Measurements from ENCODE around the gene ALPL.

DNA sequence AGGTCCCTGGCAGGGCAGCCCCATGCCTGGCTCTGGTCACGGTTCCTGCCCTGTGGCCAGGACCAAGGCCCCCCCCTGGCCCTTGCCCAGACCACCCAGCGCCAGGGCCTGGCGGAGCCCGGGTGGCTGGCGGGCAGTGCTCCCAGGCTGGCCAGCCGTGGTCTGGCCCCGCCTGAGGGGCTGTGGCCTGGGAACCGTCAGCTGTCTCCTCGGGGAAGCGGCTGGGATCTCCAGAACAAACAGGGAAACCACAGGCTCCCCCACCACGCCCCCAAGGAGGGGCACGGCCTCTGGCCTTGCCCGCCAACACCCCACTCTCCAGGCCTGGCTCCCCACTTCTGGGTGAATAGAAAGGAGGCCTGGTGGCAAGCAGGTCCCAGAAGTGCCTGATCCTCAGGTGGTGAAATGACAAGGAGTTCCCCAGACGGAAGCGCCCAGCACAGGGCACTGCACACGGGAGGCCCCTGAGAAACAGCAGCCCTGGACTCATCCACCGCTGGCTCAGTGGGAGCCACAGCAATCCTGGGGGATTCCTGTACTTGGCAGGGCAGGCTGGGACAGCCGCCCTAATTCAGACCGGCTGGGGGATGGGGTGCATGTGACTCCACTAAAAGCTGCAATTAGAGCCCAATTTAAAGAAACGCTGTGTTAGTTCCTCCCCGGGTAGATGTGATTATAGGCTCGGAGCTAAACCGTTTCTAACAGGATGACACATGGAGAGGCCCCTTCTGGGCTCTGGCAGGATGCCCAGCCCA is 81.1 kb downstream of the ALPL start:
- TF ChIP-seq, protein P1, sequence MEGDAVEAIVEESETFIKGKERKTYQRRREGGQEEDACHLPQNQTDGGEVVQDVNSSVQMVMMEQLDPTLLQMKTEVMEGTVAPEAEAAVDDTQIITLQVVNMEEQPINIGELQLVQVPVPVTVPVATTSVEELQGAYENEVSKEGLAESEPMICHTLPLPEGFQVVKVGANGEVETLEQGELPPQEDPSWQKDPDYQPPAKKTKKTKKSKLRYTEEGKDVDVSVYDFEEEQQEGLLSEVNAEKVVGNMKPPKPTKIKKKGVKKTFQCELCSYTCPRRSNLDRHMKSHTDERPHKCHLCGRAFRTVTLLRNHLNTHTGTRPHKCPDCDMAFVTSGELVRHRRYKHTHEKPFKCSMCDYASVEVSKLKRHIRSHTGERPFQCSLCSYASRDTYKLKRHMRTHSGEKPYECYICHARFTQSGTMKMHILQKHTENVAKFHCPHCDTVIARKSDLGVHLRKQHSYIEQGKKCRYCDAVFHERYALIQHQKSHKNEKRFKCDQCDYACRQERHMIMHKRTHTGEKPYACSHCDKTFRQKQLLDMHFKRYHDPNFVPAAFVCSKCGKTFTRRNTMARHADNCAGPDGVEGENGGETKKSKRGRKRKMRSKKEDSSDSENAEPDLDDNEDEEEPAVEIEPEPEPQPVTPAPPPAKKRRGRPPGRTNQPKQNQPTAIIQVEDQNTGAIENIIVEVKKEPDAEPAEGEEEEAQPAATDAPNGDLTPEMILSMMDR (IDR thresholded peaks at IDR 0.05) = no peak
- TF ChIP-seq ELK1 (IDR thresholded peaks at IDR 0.05; ENCODE audit: low read depth, low read length) = no peak
- TF ChIP-seq RAD21 (conservative IDR thresholded peaks at IDR 0.05 in 1 of 2, IDR thresholded peaks at IDR 0.05 in 1 of 2) = no peak
- no peak for TF ChIP-seq POLR2AphosphoS2 (conservative IDR thresholded peaks at IDR 0.05; ENCODE audit: low read length)
- TF ChIP-seq, protein P2, sequence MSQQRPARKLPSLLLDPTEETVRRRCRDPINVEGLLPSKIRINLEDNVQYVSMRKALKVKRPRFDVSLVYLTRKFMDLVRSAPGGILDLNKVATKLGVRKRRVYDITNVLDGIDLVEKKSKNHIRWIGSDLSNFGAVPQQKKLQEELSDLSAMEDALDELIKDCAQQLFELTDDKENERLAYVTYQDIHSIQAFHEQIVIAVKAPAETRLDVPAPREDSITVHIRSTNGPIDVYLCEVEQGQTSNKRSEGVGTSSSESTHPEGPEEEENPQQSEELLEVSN (IDR thresholded peaks at IDR 0.05; ENCODE audit: borderline replicate concordance, low read depth) = no peak
- TF ChIP-seq EP300 (IDR thresholded peaks at IDR 0.05) = no peak
- TF ChIP-seq CEBPB (IDR thresholded peaks at IDR 0.05) = no peak
- no peak for TF ChIP-seq MAX (IDR thresholded peaks at IDR 0.05)
- no peak for TF ChIP-seq CHD4 (IDR thresholded peaks at IDR 0.05; ENCODE audit: borderline replicate concordance)
- TF ChIP-seq REST (IDR thresholded peaks at IDR 0.05) = no peak
- no peak for TF ChIP-seq EHF (CRISPR knock-in tag; IDR thresholded peaks at IDR 0.05)
- TF ChIP-seq NR3C1 (IDR thresholded peaks at IDR 0.05) = no peak

All from A549 (cell line).